ENCODE data around the gene WWOX.

WWOX gene

DNA sequence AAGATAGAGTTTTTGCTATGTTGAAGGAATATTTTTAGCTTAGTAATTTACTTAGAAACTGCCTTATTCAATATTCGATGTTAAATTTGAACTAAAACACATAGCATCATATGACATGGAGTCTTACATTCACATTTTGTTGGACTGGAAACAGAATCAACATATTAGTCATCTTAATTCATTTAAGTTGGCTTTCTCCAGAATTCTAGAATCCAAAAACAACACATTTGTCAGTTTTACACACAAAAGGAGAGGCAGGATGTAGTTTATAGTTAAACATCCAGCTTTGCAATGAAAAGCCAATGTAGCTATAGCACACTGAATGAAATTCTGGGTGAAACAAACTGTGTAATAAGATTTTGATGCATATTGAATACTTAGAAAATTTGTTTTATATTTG, 43.3 kb downstream of the WWOX start:
- Histone ChIP-seq H3K9ac (ENCODE audit: low read depth, low read length) (no peak overlapping the region), H3K9me3 (ENCODE audit: control insufficient read depth, insufficient read depth, low read length) (no peaks in the 10 kb centered on the region), H3K4me1 (ENCODE audit: control insufficient read depth, insufficient read depth, low read length) (peaks cover 4% of the 10 kb centered on the region), H3K27ac (ENCODE audit: low read depth, low read length) (no peak overlapping the region), H3K27me3 (ENCODE audit: control insufficient read depth, insufficient read depth, low read length) (no peaks in the 10 kb centered on the region), H3K4me3 (ENCODE audit: low read depth, low read length) (no peak overlapping the region), H3K36me3 (ENCODE audit: control insufficient read depth, insufficient read depth, low read length) (no peaks in the 10 kb centered on the region)

DNA sequence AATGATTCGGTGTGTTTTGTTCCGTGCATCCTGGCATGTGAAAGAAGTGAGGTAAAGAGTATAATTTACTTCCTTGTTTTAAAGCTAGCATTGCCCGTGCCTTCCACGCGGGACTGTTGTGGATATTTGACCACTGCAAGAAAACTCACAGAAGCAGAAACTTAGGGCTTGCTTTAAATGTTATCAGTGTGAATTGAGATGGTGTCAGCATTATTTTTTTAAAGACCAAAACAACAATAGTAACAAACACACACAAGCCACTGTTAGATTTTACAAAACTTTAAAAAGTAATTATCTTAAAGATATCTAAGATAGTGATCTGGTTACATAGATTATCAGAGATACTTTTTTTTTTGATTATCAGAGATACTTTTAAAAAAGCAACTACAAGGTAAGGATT, 47.4 kb downstream of the WWOX start:
- Histone ChIP-seq H3K9ac (ENCODE audit: low read depth, low read length) (no peak overlapping the region), H3K4me1 (ENCODE audit: control insufficient read depth, insufficient read depth, low read length) (no peaks in the 10 kb centered on the region), H3K9me3 (ENCODE audit: control insufficient read depth, insufficient read depth, low read length) (no peaks in the 10 kb centered on the region), H3K4me3 (ENCODE audit: low read depth, low read length) (no peak overlapping the region), H3K27me3 (ENCODE audit: control insufficient read depth, insufficient read depth, low read length) (no peaks in the 10 kb centered on the region), H3K27ac (ENCODE audit: low read depth, low read length) (no peak overlapping the region), H3K36me3 (ENCODE audit: control insufficient read depth, insufficient read depth, low read length) (no peaks in the 10 kb centered on the region)

DNA sequence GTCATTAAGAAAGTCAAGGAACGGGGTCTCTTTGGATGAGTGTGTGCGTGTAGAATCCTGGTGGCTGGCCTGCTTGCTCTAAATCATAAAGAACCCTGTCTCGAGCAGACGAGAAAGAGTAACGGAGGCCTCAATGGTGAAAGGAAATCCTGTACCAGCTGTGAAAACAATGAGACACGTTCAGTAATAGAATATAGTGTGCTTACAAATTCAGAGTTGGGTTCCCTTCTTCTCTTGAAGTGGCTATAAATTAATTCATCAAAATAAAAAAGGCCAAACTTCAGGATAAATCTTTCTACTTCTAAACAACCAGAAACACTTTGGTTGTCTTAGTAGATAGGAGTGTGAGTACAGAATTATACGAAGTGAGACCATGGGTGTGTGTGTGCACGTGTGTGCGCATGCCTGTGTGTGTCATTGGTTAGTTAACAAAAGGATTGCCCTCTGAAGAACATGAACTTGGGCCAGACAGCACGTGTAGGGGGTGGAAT, 48.5 kb downstream of the WWOX start:
- Histone ChIP-seq H3K27me3 (ENCODE audit: control insufficient read depth, insufficient read depth, low read length) (no peaks in the 10 kb centered on the region), H3K9me3 (ENCODE audit: control insufficient read depth, insufficient read depth, low read length) (no peaks in the 10 kb centered on the region), H3K36me3 (ENCODE audit: control insufficient read depth, insufficient read depth, low read length) (no peaks in the 10 kb centered on the region), H3K27ac (ENCODE audit: low read depth, low read length) (no peak overlapping the region), H3K4me1 (ENCODE audit: control insufficient read depth, insufficient read depth, low read length) (no peaks in the 10 kb centered on the region), H3K4me3 (ENCODE audit: low read depth, low read length) (no peak overlapping the region), H3K9ac (ENCODE audit: low read depth, low read length) (no peak overlapping the region)

DNA sequence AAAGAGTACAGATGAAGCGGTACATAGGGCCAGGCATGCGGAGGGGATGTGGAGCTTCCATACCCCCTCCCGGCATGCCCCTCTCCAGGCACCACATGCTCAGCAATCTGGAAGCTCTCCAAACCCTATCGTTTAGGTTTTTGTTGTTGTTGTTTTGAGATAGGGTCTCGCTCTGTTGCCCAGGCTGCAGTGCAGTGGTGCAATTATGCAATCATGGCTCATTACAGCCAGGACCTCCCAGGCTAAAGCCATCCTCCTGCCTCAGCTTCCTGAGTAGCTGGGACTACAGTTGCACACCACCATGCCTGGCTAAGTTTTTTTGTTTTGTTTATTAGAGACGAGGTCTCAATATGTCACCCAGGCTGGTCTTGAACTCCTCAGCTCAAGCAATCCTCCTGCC, 50.8 kb downstream of the WWOX start:
- no peak overlapping the region for H3K27ac ChIP-seq (ENCODE audit: low read depth, low read length)
- H3K4me1 ChIP-seq (ENCODE audit: control insufficient read depth, insufficient read depth, low read length): no peaks in the 10 kb centered on the region
- H3K9me3 ChIP-seq (ENCODE audit: control insufficient read depth, insufficient read depth, low read length): no peaks in the 10 kb centered on the region
- no peaks in the 10 kb centered on the region for H3K36me3 ChIP-seq (ENCODE audit: control insufficient read depth, insufficient read depth, low read length)
- H3K27me3 ChIP-seq (ENCODE audit: control insufficient read depth, insufficient read depth, low read length): no peaks in the 10 kb centered on the region
- H3K4me3 ChIP-seq (ENCODE audit: low read depth, low read length): no peak overlapping the region
- no peak overlapping the region for H3K9ac ChIP-seq (ENCODE audit: low read depth, low read length)

DNA sequence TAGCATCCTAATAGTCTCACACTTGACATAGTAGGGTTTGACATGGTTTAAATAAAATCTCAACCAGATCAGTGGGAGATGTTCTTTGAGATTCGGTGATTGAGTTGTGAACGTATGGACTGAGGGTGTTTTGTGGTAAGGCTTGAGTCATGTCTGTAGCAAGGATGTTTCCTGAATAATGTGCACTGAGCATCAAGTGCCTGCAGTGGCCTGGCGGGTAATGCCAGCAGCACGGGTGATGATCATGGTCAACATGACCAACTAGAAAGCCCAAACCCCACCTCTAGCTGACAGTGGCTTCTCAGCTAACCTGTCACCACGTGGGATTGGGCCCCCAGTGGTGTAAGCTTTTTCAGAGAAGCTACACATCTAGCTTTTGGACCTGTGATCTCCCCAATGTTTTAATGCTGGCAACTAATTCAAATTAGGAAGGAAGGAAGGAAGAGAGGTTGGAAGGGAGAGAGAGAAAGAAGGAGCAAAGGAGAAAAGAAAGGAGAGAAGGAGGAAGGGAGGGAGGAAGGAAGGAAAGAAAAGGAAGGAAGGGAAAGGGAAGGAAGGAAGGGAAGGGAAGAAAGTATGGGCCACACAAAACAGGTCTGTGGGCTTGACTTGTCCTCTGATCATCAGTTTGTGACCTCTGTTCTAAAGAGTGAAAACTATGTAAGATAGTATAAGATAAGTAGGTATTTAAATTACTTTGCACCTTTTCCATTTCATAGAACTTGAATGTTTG, 55.4 kb downstream of the WWOX start:
- no peaks in the 10 kb centered on the region for H3K4me1 ChIP-seq (ENCODE audit: control insufficient read depth, insufficient read depth, low read length)
- H3K9ac ChIP-seq (ENCODE audit: low read depth, low read length): no peak overlapping the region
- H3K27ac ChIP-seq (ENCODE audit: low read depth, low read length): no peak overlapping the region
- no peaks in the 10 kb centered on the region for H3K27me3 ChIP-seq (ENCODE audit: control insufficient read depth, insufficient read depth, low read length)
- no peak overlapping the region for H3K4me3 ChIP-seq (ENCODE audit: low read depth, low read length)
- no peaks in the 10 kb centered on the region for H3K9me3 ChIP-seq (ENCODE audit: control insufficient read depth, insufficient read depth, low read length)
- no peaks in the 10 kb centered on the region for H3K36me3 ChIP-seq (ENCODE audit: control insufficient read depth, insufficient read depth, low read length)

DNA sequence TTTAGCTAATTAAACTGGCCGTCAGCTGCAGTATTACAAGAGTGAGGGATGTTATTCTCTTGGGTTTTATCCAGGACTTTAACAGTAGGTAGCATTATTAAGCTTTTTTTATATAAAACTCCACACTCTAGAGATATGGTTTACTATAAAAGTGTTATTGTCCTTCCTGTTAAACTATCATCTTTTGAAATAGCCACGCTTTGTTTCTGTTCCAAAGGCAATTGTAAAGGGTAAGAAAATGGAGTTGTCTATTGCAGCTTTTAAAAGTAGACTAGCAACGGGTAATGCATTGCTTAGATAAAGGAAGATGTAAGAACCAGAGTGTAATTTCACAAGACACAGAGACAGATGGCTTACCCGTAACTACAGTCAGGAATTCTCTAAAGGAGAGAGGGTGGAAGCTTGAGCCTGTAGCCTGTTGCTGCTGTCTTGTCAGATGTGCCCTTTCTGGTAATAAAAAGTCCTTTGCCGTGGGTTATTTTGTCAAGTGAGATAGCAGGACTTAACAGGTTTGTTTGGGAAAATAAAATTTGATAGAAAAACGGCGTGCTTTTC, 56.4 kb downstream of the WWOX start:
- Histone ChIP-seq H3K9me3 (ENCODE audit: control insufficient read depth, insufficient read depth, low read length) (peaks cover 3% of the 10 kb centered on the region; the same call in 1 of the 2 replicates), H3K36me3 (ENCODE audit: control insufficient read depth, insufficient read depth, low read length) (no peaks in the 10 kb centered on the region), H3K4me3 (ENCODE audit: low read depth, low read length) (no peak overlapping the region), H3K9ac (ENCODE audit: low read depth, low read length) (no peak overlapping the region), H3K4me1 (ENCODE audit: control insufficient read depth, insufficient read depth, low read length) (no peaks in the 10 kb centered on the region), H3K27ac (ENCODE audit: low read depth, low read length) (no peak overlapping the region), H3K27me3 (ENCODE audit: control insufficient read depth, insufficient read depth, low read length) (no peaks in the 10 kb centered on the region)

DNA sequence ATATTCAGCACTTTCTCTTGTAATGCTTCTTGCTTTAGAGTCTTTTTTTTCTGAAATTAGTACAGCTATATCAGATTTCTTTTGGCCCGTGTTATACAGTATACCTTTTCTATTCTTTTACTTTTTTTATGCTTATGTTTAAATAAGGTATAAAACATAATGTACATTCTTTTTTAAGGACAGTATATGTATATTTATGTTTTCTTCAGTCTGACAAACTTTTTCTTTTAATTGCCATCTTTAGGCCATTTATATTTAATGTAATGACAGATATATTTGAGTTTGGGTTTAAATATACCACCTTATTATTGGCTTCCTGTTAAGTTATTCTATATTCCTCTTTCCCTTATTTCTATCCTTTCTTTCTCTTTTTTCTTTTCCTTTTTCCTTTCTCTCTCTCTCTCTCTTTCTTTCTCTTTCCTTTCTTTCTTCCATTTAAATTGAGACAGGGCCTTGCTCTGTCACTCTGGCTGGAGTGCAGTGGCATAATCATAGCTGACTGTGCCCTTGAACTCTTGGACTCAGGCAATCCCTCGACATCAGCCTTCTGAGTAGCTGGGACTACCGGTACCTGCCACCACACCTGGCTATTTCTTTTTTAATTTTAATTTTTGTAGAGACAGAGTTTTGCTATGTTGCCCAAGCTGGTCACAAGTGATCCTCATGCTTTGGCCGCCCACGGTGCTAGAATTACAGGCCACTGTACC, 61.7 kb downstream of the WWOX start:
- Histone ChIP-seq H3K4me3 (ENCODE audit: low read depth, low read length) (no peak overlapping the region), H3K36me3 (ENCODE audit: control insufficient read depth, insufficient read depth, low read length) (no peaks in the 10 kb centered on the region), H3K27me3 (ENCODE audit: control insufficient read depth, insufficient read depth, low read length) (no peaks in the 10 kb centered on the region), H3K4me1 (ENCODE audit: control insufficient read depth, insufficient read depth, low read length) (no peaks in the 10 kb centered on the region), H3K9me3 (ENCODE audit: control insufficient read depth, insufficient read depth, low read length) (peaks cover 6% of the 10 kb centered on the region; the same call in 1 of the 2 replicates), H3K9ac (ENCODE audit: low read depth, low read length) (no peak overlapping the region), H3K27ac (ENCODE audit: low read depth, low read length) (no peak overlapping the region)

DNA sequence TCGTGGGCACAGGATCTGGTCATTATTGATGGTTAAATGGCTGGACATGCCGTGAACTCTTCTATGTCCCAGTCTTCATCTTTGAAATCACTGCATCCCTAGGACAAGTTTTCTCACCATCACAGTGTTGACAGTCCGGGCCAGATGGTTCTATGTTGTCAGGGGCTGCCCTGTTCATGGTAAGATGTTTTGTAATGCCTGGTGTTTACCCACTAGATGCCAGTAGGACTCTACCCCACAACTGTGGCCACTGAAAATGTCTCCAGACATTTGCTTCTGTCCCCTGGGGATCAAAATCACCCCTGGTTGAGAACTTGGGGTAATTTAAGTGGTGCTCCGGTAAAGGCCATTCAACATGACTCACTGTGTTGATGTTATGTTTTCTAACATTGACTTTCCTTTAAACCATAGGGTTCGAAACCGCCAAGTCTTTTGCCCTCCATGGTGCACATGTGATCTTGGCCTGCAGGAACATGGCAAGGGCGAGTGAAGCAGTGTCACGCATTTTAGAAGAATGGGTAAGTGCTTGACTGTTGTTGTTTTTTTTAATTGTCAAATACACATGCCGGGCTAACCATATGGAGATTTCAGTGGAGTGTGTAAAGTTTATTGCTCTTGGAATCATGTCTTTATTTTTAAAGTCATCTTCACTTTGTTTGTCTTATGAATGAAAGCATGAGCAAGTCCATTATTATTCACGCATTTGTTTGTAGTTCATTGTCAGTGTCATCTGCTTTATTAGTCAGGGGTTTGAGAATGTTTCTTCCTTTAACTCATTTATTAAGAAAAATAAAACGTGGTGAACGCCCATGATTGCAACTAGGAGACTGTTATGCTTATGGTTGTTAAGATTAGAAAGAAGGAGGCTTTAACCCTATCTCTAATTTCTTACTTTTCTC, 64.6 kb downstream of the WWOX start:
- H3K9me3 ChIP-seq (ENCODE audit: control insufficient read depth, insufficient read depth, low read length): peaks cover 6% of the 10 kb centered on the region; the same call in 1 of the 2 replicates
- no peaks in the 10 kb centered on the region for H3K4me1 ChIP-seq (ENCODE audit: control insufficient read depth, insufficient read depth, low read length)
- no peaks in the 10 kb centered on the region for H3K27me3 ChIP-seq (ENCODE audit: control insufficient read depth, insufficient read depth, low read length)
- no peak overlapping the region for H3K9ac ChIP-seq (ENCODE audit: low read depth, low read length)
- no peak overlapping the region for H3K4me3 ChIP-seq (ENCODE audit: low read depth, low read length)
- H3K27ac ChIP-seq (ENCODE audit: low read depth, low read length): no peak overlapping the region
- no peaks in the 10 kb centered on the region for H3K36me3 ChIP-seq (ENCODE audit: control insufficient read depth, insufficient read depth, low read length)

DNA sequence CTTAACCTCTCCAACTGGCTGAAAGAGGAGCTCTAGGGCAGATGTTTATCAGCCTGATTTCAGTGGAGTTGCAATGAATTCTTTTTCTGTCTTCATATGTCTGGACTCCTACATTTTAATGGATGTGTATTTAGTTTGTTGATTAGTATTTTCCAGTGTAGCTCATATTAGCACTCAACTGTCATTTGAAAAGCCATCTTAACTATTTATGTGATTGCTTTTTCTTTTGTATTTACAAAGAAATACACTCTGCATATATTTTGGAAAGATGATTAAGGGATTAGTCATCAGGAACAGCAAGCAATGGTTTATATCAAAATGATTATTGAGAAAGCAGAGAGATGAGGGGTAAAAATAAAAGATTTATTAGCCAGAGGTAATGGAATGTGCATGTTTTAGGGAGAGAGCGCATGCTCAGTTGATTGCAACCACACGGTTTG, 71.1 kb downstream of the WWOX start:
- H3K9me3 ChIP-seq (ENCODE audit: control insufficient read depth, insufficient read depth, low read length): no peaks in the 10 kb centered on the region
- no peak overlapping the region for H3K27ac ChIP-seq (ENCODE audit: low read depth, low read length)
- no peaks in the 10 kb centered on the region for H3K36me3 ChIP-seq (ENCODE audit: control insufficient read depth, insufficient read depth, low read length)
- no peaks in the 10 kb centered on the region for H3K27me3 ChIP-seq (ENCODE audit: control insufficient read depth, insufficient read depth, low read length)
- H3K4me3 ChIP-seq (ENCODE audit: low read depth, low read length): no peak overlapping the region
- no peaks in the 10 kb centered on the region for H3K4me1 ChIP-seq (ENCODE audit: control insufficient read depth, insufficient read depth, low read length)
- H3K9ac ChIP-seq (ENCODE audit: low read depth, low read length): no peak overlapping the region

DNA sequence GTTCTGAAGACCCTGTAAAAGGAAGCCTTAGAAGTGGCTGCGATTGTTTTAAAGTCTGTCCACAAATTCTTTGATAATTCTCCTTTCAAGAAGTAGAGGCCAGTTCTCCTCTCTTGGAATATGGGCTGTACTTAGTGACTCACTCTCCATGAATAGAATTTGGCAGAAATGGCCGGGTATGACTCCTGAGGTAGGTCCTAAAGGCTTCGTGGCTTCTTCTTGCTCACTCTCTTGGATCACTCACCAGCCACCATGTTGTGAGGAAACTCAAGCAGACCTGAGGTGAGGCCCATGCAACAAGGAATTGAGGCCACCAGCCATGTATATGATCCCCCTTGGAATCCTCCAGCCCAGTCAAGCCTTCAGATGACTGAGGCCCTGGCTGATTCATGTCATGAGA, 75.8 kb downstream of the WWOX start:
- Histone ChIP-seq H3K27me3 (ENCODE audit: control insufficient read depth, insufficient read depth, low read length) (no peaks in the 10 kb centered on the region), H3K27ac (ENCODE audit: low read depth, low read length) (no peak overlapping the region), H3K4me1 (ENCODE audit: control insufficient read depth, insufficient read depth, low read length) (no peaks in the 10 kb centered on the region), H3K4me3 (ENCODE audit: low read depth, low read length) (no peak overlapping the region), H3K9me3 (ENCODE audit: control insufficient read depth, insufficient read depth, low read length) (no peaks in the 10 kb centered on the region), H3K9ac (ENCODE audit: low read depth, low read length) (no peak overlapping the region), H3K36me3 (ENCODE audit: control insufficient read depth, insufficient read depth, low read length) (no peaks in the 10 kb centered on the region)
